SK-N-SH treated with all-trans-retinoic acid at 6 μM for 48 hours (cell line): Measurements from ENCODE around the gene NKX2-4.
"Not testable (repeated sequence)": the region's sequence is repeated elsewhere in the genome, so short reads cannot be mapped to it uniquely, and the experiment has no call there.

Experiments used
- ATAC-seq: fragments of 200-7000 bp; cut with Tn5 transposase; 3 replicates; pipeline ENCODE4 v1.9.1; 2020; ENCODE audit warnings: mild to moderate bottlenecking, moderate library complexity
- BACH2 ChIP-seq: fragments of 250-450 bp; sonication (Bioruptor Pico); IDR thresholded peaks from 2 replicates; pipeline ENCODE4 v1.9.0; 2021; ENCODE audit warnings: mild to moderate bottlenecking, borderline replicate concordance
- CSRNP3 ChIP-seq: fragments of 250-450 bp; sonication (Bioruptor Pico); IDR thresholded peaks from 2 replicates; pipeline ENCODE4 v1.5.1; 2021; ENCODE audit warnings: mild to moderate bottlenecking, moderate library complexity
- ESRRG ChIP-seq: fragments of 250-450 bp; sonication (Bioruptor Pico); IDR thresholded peaks from 2 replicates; pipeline ENCODE4 v1.6.1; 2021; ENCODE audit warnings: mild to moderate bottlenecking
- GLIS3 ChIP-seq: fragments of 250-450 bp; sonication (Bioruptor Pico); IDR thresholded peaks from 2 replicates; pipeline ENCODE4 v1.5.0; 2020; ENCODE audit warnings: mild to moderate bottlenecking, moderate library complexity
- ISL1 ChIP-seq: fragments of 250-450 bp; sonication (Bioruptor Pico); IDR thresholded peaks from 2 replicates; pipeline ENCODE4 v2.1.2; 2022; ENCODE audit warnings: mild to moderate bottlenecking, moderate library complexity
- OSR1 ChIP-seq: fragments of 250-450 bp; sonication (Bioruptor Pico); IDR thresholded peaks from 2 replicates; pipeline ENCODE4 v1.8.0; 2022; ENCODE audit warnings: moderate library complexity, mild to moderate bottlenecking, inconsistent platforms
- POU6F1 ChIP-seq: fragments of 250-450 bp; sonication (Bioruptor Pico); IDR thresholded peaks from 2 replicates; pipeline ENCODE4 v1.8.0; 2021; ENCODE audit warnings: low read depth, mild to moderate bottlenecking, moderate library complexity, borderline replicate concordance
- PPARA ChIP-seq: fragments of 250-450 bp; sonication (Bioruptor Pico); IDR thresholded peaks from 2 replicates; pipeline ENCODE4 v1.5.0; 2020; ENCODE audit warnings: mild to moderate bottlenecking, borderline replicate concordance
- RARB ChIP-seq: fragments of 250-450 bp; sonication (Bioruptor Pico); IDR thresholded peaks from 2 replicates; pipeline ENCODE4 v1.8.0; 2021; ENCODE audit warnings: mild to moderate bottlenecking, moderate library complexity
- SNAI2 ChIP-seq: fragments of 250-450 bp; sonication (Bioruptor Pico); IDR thresholded peaks from 2 replicates; pipeline ENCODE4 v1.5.0; 2020; ENCODE audit warnings: mild to moderate bottlenecking, moderate library complexity
- TCF4 ChIP-seq: fragments of 250-450 bp; sonication (Bioruptor Pico); IDR thresholded peaks from 2 replicates; pipeline ENCODE4 v1.8.0; 2021; ENCODE audit warnings: mild to moderate bottlenecking, moderate library complexity, borderline replicate concordance
- ZFP3 ChIP-seq: fragments of 250-450 bp; sonication (Bioruptor Pico); IDR thresholded peaks from 2 replicates; pipeline ENCODE4 v1.5.0; 2020; ENCODE audit warnings: mild to moderate bottlenecking, moderate library complexity
- ZNF70 ChIP-seq: fragments of 450-650 bp; formaldehyde crosslinking; IDR thresholded peaks from 2 replicates; pipeline ENCODE4 v1.5.0; 2020; ENCODE audit warnings: mild to moderate bottlenecking, moderate library complexity
- ZNF8 ChIP-seq: fragments of 450-650 bp; formaldehyde crosslinking; IDR thresholded peaks from 2 replicates; pipeline ENCODE4 v1.5.0; 2020; ENCODE audit warnings: mild to moderate bottlenecking, moderate library complexity
- TF ChIP-seq, protein P1 (sequence below): fragments of 250-450 bp; sonication (Bioruptor Pico); IDR thresholded peaks from 2 replicates; pipeline ENCODE4 v1.5.0; 2020; ENCODE audit warnings: mild to moderate bottlenecking, moderate library complexity
- TF ChIP-seq, protein P2 (sequence below): fragments of 250-450 bp; sonication (Bioruptor Pico); IDR thresholded peaks from 2 replicates; pipeline ENCODE4 v1.5.1; 2020; ENCODE audit warnings: low read depth, mild to moderate bottlenecking, moderate library complexity
- TF ChIP-seq, protein P3 (sequence below): fragments of 250-450 bp; sonication (Bioruptor Pico); IDR thresholded peaks from 2 replicates; pipeline ENCODE4 v1.8.0; 2020; ENCODE audit warnings: mild to moderate bottlenecking, moderate library complexity, borderline replicate concordance

NKX2-4 gene

GRCh38 chr20:21368791-21369190, 28.5 kb downstream of the NKX2-4 start:
- TF ChIP-seq RARB (CRISPR knock-in tag) = no peak
- TF ChIP-seq, all 23 proteins: peak for 0
- no peak for ATAC-seq

GRCh38 chr20:21366273-21366672, 31.1 kb downstream of the NKX2-4 start:
- ATAC-seq = not testable (repeated sequence)

DNA sequence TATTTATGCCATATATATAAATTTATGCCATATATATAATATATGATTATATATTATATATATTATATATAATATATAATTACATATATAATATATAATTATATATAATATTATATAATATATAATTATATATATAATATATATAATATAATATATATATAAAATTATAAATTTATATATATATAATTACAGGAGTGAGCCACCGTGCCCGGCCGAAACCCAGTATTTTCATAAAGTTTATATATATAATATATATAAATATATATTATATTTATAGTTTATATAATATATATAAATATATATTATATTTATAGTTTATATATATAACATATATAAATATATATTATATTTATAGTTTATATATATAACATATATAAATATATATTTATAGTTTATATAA, 31.6 kb downstream of the NKX2-4 start:
- no peak for ATAC-seq
- TF ChIP-seq, protein P1, sequence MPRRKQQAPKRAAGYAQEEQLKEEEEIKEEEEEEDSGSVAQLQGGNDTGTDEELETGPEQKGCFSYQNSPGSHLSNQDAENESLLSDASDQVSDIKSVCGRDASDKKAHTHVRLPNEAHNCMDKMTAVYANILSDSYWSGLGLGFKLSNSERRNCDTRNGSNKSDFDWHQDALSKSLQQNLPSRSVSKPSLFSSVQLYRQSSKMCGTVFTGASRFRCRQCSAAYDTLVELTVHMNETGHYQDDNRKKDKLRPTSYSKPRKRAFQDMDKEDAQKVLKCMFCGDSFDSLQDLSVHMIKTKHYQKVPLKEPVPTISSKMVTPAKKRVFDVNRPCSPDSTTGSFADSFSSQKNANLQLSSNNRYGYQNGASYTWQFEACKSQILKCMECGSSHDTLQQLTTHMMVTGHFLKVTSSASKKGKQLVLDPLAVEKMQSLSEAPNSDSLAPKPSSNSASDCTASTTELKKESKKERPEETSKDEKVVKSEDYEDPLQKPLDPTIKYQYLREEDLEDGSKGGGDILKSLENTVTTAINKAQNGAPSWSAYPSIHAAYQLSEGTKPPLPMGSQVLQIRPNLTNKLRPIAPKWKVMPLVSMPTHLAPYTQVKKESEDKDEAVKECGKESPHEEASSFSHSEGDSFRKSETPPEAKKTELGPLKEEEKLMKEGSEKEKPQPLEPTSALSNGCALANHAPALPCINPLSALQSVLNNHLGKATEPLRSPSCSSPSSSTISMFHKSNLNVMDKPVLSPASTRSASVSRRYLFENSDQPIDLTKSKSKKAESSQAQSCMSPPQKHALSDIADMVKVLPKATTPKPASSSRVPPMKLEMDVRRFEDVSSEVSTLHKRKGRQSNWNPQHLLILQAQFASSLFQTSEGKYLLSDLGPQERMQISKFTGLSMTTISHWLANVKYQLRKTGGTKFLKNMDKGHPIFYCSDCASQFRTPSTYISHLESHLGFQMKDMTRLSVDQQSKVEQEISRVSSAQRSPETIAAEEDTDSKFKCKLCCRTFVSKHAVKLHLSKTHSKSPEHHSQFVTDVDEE (CRISPR knock-in tag) = no peak
- TF ChIP-seq, all 23 proteins: peak for 0

DNA sequence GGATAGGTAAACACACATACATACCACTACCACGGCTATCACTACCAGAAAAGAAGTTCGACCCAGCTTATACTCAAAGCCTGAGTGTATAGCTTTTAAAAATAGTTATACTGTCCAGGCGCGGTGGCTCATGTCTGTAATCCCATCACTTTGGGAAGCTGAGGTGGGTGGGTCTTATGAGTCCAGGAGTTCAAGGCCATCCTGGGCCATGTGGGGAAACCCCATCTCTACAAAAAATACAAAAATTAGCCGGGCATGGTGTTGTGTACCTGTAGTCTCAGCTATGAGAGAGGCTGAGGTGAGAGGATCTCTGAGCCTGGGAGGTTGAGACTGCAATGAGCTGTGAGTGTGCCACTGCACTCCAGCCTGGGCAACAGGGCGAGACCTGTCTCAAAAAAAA, 32.9 kb downstream of the NKX2-4 start:
- TF ChIP-seq ZNF8 (CRISPR knock-in tag) (no peak), ZFP3 (CRISPR knock-in tag) (no peak), CSRNP3 (CRISPR knock-in tag) (no peak), TCF4 (CRISPR knock-in tag) (no peak), RARB (CRISPR knock-in tag) (no peak), GLIS3 (CRISPR knock-in tag) (no peak), BACH2 (CRISPR knock-in tag) (no peak), ZNF70 (CRISPR knock-in tag) (no peak), ESRRG (CRISPR knock-in tag) (no peak), OSR1 (CRISPR knock-in tag) (no peak), PPARA (CRISPR knock-in tag) (no peak), ISL1 (CRISPR knock-in tag) (no peak), POU6F1 (CRISPR knock-in tag) (no peak), SNAI2 (no peak)
- TF ChIP-seq, protein P2, sequence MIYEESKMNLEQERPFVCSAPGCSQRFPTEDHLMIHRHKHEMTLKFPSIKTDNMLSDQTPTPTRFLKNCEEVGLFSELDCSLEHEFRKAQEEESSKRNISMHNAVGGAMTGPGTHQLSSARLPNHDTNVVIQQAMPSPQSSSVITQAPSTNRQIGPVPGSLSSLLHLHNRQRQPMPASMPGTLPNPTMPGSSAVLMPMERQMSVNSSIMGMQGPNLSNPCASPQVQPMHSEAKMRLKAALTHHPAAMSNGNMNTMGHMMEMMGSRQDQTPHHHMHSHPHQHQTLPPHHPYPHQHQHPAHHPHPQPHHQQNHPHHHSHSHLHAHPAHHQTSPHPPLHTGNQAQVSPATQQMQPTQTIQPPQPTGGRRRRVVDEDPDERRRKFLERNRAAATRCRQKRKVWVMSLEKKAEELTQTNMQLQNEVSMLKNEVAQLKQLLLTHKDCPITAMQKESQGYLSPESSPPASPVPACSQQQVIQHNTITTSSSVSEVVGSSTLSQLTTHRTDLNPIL (CRISPR knock-in tag) = no peak
- TF ChIP-seq, protein P1 (CRISPR knock-in tag) = no peak
- TF ChIP-seq, protein P3, sequence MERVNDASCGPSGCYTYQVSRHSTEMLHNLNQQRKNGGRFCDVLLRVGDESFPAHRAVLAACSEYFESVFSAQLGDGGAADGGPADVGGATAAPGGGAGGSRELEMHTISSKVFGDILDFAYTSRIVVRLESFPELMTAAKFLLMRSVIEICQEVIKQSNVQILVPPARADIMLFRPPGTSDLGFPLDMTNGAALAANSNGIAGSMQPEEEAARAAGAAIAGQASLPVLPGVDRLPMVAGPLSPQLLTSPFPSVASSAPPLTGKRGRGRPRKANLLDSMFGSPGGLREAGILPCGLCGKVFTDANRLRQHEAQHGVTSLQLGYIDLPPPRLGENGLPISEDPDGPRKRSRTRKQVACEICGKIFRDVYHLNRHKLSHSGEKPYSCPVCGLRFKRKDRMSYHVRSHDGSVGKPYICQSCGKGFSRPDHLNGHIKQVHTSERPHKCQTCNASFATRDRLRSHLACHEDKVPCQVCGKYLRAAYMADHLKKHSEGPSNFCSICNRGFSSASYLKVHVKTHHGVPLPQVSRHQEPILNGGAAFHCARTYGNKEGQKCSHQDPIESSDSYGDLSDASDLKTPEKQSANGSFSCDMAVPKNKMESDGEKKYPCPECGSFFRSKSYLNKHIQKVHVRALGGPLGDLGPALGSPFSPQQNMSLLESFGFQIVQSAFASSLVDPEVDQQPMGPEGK (CRISPR knock-in tag) = no peak
- no peak for ATAC-seq
